Measurements from ENCODE around the gene C20orf96.

GRCh38 chr20:309306-309840 is 18.8 kb upstream of the C20orf96 start:
- no peak for TF ChIP-seq CTCF (conservative IDR thresholded peaks at IDR 0.05; ENCODE audit: low read length)
- TF ChIP-seq EZH2phosphoT487 (IDR thresholded peaks at IDR 0.05; ENCODE audit: borderline replicate concordance), result no peak
